ENCODE measurements around the gene ATR. TPM values are rescaled to one million over a fixed set of nuclear protein-coding genes. Genes with fewer than 3 reads are reported as not detected.

The ATR gene
- total and polyA plus RNA-seq, 2 of the 4 experiments (the other 2 are of a cell fraction) = 9.5 to 28.0 TPM

GRCh38 chr3:142459096-142459495 lies 119.4 kb downstream of the ATR start:
- ATAC-seq (ENCODE audit: low read depth) = no peak
- dilution Hi-C loops (cut with HindIII; ENCODE audit: low sequenced_read_pairs, unreplicated experiment) = no loop called here
- no peak for DNase-seq

More at GRCh38 chr3:142459096-142459495, 119.4 kb downstream of the ATR start:
- Histone ChIP-seq H2BK120ac (ENCODE audit: low read depth, low read length) (no peak overlapping the region), H3K9me1 (ENCODE audit: insufficient read depth, low read length) (no peaks in the 10 kb centered on the region), H3K18ac (ENCODE audit: low read depth, low read length) (no peak overlapping the region), H3K9ac (ENCODE audit: low read depth, low read length) (no peak overlapping the region), H2BK15ac (ENCODE audit: low read depth, low read length) (no peak overlapping the region), H2AK5ac (ENCODE audit: low read depth, low read length) (no peak overlapping the region), H3K27me3 (ENCODE audit: control insufficient read depth, insufficient read depth, low read length) (no peaks in the 10 kb centered on the region), H3K27ac (ENCODE audit: insufficient read depth, low read length) (no peak overlapping the region), H4K91ac (ENCODE audit: insufficient read depth, low read depth, low read length) (no peak overlapping the region), H3K4me2 (ENCODE audit: low read depth, low read length) (no peak overlapping the region), H2AK9ac (replicated peaks; ENCODE audit: low read depth, low read length, poor library complexity) (no peak overlapping the region), H3K9me3 (ENCODE audit: control insufficient read depth, insufficient read depth, low read length) (no peaks in the 10 kb centered on the region), H2BK5ac (ENCODE audit: low read depth, low read length, poor library complexity, severe bottlenecking) (no peak overlapping the region), H4K20me1 (ENCODE audit: insufficient read depth, low read length) (no peaks in the 10 kb centered on the region), H3K4me1 (ENCODE audit: control insufficient read depth, insufficient read depth, low read length) (no peaks in the 10 kb centered on the region), H4K5ac (ENCODE audit: low read depth, low read length) (no peak overlapping the region), H3K56ac (ENCODE audit: extremely low read depth, insufficient read depth, low read length) (no peak overlapping the region), H3K4me3 (ENCODE audit: insufficient read depth, low read depth, low read length) (no peak overlapping the region), H2BK20ac (ENCODE audit: low read depth, low read length) (no peak overlapping the region), H2AFZ (replicated peaks; ENCODE audit: low read length, poor library complexity) (no peak overlapping the region), H3K14ac (replicated peaks; ENCODE audit: low read depth, low read length) (no peak overlapping the region), H3K23ac (ENCODE audit: low read depth, low read length) (no peak overlapping the region), H3K79me1 (ENCODE audit: low read depth in 1 of 2, low read length in 2 of 2) (no peaks in the 10 kb centered on the region), H3K36me3 (ENCODE audit: control insufficient read depth, insufficient read depth, low read length) (no peaks in the 10 kb centered on the region), H4K8ac (ENCODE audit: low read depth in 2 of 2, low read length in 2 of 2) (no peak overlapping the region), H3K4ac (ENCODE audit: low read depth, low read length) (no peak overlapping the region)
- ChIA-PET POLR2A (ENCODE audit: unreplicated experiment) (no interaction called here), CTCF (interaction anchor here (0.7 kb wide), 1 partner anchor 13 kb away, joined by 3 read pairs; no protein-coding TSS in a partner anchor)
- no peak for TF ChIP-seq ELK1 (IDR thresholded peaks at IDR 0.05; ENCODE audit: borderline replicate concordance, low read depth, low read length)
- no peak for TF ChIP-seq RFX5 (IDR thresholded peaks at IDR 0.05; ENCODE audit: low read depth, low read length)
- TF ChIP-seq, protein P1, sequence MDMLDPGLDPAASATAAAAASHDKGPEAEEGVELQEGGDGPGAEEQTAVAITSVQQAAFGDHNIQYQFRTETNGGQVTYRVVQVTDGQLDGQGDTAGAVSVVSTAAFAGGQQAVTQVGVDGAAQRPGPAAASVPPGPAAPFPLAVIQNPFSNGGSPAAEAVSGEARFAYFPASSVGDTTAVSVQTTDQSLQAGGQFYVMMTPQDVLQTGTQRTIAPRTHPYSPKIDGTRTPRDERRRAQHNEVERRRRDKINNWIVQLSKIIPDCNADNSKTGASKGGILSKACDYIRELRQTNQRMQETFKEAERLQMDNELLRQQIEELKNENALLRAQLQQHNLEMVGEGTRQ (IDR thresholded peaks at IDR 0.05; ENCODE audit: low read depth, low read length) = no peak
- no peak for TF ChIP-seq FOS (IDR thresholded peaks at IDR 0.05; ENCODE audit: low read depth, low read length)
- TF ChIP-seq, protein P2, sequence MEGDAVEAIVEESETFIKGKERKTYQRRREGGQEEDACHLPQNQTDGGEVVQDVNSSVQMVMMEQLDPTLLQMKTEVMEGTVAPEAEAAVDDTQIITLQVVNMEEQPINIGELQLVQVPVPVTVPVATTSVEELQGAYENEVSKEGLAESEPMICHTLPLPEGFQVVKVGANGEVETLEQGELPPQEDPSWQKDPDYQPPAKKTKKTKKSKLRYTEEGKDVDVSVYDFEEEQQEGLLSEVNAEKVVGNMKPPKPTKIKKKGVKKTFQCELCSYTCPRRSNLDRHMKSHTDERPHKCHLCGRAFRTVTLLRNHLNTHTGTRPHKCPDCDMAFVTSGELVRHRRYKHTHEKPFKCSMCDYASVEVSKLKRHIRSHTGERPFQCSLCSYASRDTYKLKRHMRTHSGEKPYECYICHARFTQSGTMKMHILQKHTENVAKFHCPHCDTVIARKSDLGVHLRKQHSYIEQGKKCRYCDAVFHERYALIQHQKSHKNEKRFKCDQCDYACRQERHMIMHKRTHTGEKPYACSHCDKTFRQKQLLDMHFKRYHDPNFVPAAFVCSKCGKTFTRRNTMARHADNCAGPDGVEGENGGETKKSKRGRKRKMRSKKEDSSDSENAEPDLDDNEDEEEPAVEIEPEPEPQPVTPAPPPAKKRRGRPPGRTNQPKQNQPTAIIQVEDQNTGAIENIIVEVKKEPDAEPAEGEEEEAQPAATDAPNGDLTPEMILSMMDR (conservative IDR thresholded peaks at IDR 0.05; ENCODE audit: low read depth, low read length) = no peak
- TF ChIP-seq MAFK (IDR thresholded peaks at IDR 0.05; ENCODE audit: low read depth, low read length) = no peak
- no peak for TF ChIP-seq MXI1 (IDR thresholded peaks at IDR 0.05; ENCODE audit: borderline replicate concordance, low read depth, low read length)
- TF ChIP-seq NFE2L2 (IDR thresholded peaks at IDR 0.05; ENCODE audit: low read depth, low read length) = no peak
- TF ChIP-seq SMC3 (IDR thresholded peaks at IDR 0.05; ENCODE audit: low read depth, low read length) = no peak
- TF ChIP-seq RAD21 (IDR thresholded peaks at IDR 0.05; ENCODE audit: low read length) = no peak
- TF ChIP-seq BHLHE40 (IDR thresholded peaks at IDR 0.05; ENCODE audit: low read depth, low read length) = no peak
- TF ChIP-seq CEBPB (IDR thresholded peaks at IDR 0.05; ENCODE audit: low read depth, low read length) = no peak
- TF ChIP-seq MAZ (IDR thresholded peaks at IDR 0.05; ENCODE audit: borderline replicate concordance, low read depth, low read length) = no peak
- TF ChIP-seq RCOR1 (IDR thresholded peaks at IDR 0.05; ENCODE audit: insufficient replicate concordance, low read length) = no peak
- no peak for TF ChIP-seq POLR2A (IDR thresholded peaks at IDR 0.05; ENCODE audit: low read depth, low read length)
- WGBS, 2 experiments (ENCODE audit: extremely low coverage in 2 of 2, insufficient read length in 1 of 2) = no CpG with 5 or more reads among the region's 3 CpGs
- BruUV-seq (replicated peaks) = no TSS peak
- in situ Hi-C loops (cut with MboI; ENCODE audit: low sequenced_read_pairs) (no loop called here), intact Hi-C loops (cut with micrococcal nuclease) (no loop called here)
